ENCODE data around the gene EEPD1.
A peak's percentile ranks its signal among the peaks of the same experiment; 100 is the strongest.

Gene EEPD1

DNA sequence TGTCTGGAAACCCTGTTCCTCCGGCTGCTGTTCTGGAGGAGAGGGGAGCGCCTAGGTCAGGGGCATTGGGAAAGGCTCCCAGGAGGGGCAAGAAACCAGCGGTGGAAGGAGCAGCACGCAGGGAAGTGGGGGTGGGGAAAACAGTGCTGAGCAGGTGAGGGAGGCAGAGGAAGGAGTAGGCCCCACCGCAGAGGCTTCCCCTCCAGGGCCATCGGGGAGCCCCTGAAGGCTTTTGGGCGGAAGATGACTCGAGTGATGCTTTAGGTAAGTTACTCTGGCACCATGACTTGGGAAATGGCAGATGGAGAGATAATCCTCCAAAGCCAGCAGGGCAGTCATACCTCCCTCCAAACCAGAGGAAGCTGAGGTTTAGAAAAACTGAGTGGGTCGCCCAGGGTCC lies 130.1 kb downstream of the EEPD1 start:
- no peak for DNase-seq

DNA sequence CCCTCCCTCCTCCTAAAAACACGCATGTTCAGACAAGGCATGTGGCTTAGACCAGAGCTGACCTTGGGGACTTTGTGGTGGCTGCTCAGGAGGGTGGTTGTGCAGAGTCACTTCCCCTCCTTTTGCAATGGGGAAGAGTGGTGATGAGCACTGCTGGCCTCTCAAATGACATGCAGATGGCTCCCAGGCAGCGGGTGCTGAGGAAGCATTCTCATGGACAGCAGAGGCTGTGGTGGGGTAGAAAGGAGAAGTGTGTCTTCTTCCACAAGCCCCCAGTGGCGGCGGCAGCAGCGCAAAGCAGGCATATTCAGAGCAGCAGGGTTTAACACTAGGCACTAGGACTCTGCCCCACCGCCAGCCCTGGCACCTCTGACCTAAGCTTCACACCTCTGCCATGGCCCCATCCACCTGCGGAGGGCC lies 130.7 kb downstream of the EEPD1 start:
- DNase-seq, result no peak

DNA sequence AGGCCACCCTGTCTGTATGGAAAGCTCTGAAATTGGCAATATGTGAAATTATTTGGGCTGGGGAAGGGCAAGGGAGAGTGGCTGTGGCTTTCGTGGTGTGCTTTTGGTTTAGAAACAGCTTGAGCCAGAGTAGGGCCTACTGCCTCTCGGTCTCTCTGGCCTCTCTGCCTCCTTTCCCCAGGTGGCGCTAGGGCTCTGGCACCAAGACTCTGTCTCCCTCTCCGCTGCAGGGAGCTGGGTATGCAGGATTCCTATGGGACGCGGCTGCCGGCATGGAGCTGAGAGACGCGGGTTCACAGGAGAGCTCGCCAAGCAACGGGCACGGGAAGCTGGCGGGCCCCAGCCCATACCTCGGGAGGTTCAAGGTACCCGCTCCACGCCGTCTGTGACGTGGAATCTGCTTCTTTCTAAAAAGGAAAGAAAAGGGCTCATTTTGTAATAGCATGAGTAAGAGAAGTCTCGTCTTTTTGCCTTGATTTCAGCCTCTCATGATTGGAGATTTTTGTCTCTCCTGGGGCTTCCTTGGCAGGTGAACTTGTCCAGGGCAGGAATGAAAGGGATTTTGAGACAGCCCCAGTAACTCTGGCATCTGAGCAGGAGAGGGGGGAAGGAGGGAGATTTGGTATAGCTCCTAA lies 131.5 kb downstream of the EEPD1 start:
- DNase-seq, result no peak

DNA sequence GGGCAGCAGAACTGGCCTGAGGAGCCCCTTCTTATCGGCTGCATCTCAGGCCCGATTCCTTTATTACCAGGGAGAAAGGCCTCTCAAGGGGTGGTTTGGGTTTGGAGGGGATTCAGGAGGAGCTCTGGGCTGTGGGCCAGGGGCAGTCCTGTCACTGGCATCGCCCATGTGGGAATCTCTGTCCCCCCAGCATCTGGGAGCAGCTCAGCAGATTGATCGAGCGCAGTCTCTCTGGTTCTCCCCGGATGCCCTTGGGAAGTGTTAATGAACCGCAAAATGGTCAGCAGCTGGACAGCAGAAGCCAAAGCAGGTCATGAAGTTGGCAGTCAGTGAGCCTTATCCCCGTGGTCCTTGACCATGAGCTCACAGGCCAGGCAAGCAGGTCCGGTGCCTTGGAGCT lies 132.2 kb downstream of the EEPD1 start:
- DNase-seq, result no peak

DNA sequence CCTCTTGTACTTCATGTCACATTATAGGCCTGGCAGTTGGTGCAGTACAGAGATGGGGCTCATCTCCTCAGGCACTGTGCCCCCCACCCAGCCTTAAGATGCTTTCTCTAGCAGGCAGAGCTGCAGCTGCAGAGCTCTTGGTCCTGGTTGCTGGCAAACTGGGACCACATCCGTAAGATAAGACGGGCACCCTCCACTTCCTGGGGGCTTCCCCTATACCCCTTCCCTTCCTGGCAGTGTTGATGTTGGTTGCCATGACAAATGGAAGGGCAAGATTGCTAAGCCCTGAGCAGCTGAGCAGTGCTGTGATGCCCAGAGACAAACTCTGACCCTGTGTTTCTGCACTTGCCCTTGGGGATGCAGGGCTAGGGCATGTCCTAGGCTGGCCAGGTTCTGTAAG lies 133.2 kb downstream of the EEPD1 start:
- DNase-seq, result no peak

DNA sequence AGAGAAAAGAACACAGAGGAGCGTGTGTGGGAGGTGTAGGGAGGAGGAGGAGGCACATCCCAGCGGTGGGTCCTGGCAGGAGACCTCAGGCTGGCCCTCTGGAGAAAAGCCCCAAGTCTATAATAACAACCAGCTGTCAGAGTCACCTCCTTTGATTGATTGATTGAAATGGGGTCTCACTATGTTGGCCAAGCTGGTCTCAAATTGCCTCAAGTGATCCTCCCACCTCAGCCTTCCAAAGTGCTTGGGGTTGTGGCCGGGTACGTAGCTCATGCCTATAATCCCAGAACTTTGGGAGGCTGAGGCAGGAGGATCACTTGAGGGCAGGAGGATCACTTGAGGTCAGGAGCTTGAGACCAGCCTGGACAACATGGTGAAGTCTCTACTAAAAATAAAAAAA lies 133.6 kb downstream of the EEPD1 start:
- DNase-seq, result no peak

DNA sequence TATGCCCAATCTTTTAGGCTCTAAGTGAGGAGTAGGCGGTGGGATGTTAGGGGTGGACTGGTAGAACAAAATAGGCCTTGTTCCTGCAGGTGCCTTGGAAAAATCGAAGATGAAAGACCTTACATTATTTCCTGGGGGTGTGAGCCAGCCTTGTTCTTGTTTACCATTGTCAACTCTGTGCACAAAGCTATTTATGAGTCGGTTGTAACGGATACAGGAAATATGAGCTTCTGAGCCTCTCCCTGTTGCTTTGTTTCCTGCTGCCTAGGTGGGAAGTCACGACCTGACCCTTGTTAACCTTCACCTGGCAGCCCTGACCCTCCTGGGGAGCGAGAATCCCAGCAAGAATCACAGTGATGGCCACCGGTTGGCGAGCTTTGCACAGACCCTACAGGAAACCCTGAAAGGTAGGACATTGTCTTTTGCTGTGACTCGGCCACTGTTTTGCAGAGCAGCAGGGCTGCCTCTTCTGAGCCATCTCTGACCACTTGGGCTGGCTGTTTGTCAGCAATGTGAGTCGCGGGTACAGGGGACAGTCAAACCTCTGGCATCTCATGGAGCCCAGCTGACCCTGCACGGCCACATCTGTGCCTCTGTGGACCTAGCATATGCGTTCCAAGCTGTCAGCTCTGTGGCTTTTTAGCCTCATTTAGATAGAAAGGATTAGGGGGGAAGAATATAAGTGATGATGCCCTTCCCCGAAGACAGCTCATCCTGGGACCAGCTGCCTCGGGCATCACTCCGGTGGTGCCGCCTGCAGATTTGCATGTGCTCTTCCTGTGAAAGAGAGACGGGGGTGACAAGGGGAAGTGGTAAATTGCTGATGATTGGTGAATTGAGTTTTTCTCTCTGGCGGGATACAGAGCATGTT lies 134.6 kb downstream of the EEPD1 start:
- DNase-seq, result peak; percentile 37

DNA sequence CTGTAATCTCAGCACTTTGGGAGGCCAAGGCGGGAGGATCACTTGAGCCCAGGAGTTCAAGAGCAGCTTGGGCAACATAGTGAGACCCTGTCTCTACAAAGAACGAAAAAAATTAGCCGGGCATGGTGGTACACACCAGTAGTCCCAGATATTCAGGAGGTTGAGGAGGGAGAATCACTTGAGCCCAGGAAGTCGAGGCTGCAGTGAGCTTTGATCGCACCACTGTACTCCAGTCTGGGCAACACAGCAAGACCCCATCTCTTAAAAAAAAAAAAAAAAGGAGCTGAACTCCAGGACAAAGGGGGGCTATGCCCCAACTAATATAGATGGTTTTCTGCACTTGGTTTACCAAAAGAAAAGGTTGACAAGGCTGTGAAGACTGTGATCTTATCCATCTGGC lies 135.4 kb downstream of the EEPD1 start:
- no peak for DNase-seq

DNA sequence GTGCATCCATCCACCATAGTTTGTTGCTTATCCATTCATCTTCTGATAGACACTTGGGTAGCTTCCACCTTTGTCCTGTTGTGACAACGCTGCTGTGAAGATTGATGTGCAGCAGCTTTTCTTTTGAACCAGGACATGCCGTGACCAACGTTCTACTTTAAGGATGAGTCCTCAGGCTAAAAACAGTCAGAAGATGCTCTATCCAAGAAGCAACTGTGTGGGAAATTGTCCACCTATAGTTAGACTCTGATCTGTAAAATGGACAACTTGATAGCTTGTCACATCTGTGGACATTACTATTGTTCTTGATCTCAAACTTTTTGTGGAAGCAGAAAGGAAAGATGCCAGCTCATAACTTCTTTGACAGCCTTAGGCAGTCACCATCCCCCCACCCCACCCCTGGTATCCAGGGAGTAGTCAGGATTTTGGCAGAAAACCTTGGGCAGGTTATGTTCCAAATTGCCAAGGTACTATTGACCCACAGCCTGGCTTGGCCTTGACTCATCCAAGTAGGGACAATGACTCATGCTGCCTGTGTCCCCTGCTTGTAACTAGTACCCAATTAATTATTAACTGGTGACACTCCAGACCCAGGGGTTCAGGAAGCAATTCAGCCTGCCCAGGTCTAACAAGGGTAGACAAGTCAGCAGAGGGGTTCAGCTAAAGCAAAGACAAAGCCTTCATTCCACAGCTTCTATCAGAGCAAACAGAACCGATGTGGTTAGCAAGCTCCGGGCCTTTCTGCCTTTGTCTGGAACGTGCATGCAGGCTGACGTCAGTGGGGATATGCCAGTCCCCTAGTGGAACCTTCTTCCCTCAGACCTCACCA lies 137.0 kb downstream of the EEPD1 start:
- DNase-seq, result no peak

DNA sequence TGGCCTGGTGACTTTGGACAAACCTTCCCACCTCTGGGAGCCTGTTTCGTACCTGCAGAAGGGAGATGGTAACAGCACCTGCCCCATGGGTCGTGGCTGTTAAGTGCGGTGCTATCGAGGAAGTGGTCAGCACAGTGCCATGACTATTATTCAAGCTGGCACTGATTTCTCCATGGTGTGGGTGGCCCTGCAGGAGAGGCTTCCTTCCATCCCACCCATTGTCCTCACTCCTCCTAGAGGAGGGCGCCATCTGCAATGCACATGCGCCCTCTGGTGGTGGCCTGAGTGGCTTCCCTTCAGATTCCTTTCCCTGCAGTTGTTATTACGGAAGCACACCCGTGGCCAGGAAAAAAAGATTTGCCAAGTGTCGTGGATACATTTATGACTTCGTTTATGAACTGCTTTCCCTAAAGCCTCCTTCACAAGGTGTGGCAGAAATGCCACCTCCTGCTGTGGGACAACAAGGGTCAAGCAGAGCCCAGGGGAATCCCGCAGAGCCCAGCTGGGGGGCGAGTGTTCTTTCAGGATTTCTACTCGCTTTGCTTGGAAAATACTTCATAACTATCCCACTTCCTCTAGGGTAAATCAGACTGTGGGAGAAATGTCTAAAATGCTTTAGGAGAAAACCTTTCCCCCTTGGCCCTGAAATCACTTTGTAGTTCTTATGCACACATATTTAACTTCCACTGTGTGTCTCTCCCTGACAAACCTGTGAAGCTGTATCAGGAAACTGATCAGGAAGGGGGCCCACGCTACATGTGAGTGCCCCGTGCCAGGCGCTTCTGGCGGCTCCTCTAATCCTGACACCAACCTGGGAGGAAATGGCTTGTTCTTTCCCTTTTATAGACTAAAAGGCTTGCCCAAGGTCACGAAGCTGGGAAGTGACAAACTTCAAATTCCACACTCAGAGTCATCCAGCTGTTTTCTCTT lies 138.6 kb downstream of the EEPD1 start:
- peak; percentile 70 for DNase-seq

DNA sequence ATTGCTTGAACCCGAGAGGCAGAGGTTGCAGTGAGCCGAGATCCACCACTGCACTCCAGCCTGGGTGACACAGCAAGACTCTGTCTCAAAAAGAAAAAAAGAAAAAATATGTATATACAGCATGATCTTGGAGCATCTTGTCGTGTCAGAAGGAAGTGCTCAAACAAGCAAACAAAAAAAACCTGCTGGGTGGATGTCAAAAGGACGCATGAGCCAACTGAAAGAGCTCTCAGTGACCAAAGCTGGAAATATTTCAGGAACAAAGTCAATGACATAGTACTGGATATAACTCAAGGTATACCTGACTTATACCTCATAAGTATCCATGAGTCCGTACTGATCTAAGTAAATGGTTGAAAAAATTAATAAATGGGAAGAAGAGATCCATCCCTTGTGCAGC lies 142.0 kb downstream of the EEPD1 start:
- no peak for DNase-seq

DNA sequence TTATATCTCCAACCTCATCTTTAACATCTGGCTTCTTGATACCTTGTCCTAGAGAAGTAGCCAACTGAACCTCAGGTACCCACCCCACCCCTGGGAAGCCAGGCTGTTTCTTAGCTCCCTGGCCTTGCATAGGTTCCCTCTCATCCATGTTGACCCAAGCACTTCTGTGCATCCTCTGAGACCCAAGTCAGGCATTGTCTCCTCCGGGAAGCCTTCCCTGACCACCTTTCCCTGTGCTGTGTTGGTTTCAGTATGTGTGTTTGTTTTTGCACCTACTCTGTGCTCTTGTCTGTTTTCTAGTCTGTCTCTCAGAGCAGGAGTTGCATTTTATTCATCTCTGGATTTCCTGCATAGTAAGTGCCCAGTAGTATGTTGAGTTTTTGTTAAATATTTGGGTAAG lies 143.2 kb downstream of the EEPD1 start:
- DNase-seq, result no peak

DNA sequence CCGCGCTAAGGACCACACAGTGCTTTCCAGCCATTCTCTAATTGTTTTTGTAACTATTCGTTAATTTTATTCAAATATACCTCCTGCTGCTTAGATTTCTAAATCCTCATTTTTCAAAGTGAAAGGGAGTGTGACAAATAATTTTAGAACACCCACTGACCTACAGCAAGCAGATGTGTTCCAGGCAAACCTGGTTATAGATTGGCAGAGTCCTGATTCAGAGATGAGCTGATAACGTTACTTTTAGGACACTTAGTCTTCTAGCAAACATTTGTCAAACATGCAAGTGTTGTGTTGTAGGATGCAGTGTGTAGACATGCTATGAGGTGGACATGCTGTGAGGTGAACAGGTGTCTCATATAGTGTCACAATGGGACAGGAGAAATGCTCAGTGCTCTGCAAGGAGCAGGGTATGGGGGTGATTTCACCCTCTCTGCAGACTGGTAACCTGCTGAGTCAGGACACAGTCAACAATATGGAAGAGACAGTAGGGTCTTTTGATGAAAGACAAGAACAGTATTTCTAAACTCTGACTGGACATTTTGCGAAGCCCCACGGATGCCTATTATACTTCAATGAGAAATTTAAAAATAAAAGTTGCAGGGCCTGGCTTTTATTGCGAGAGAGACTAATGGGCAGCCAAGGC lies 144.4 kb downstream of the EEPD1 start:
- no peak for DNase-seq

DNA sequence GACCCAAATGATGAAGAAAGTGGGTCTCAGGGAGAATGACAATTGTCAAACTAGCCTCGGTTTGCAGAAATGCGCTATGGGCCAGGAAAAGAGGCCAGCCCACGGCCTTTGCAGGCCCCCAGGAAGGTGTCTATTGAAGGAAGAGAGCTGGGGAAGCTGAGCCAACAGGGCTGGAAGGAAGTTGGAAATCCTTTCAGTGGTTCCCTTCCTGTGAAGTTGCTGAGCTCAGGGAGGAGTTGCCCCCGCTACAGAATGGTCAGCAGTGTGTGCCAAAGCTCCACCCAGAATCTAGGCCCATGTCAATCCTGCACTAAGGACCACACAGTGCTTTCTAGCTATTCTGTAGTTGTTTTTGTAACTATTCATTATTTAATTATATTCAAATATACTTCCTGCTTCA lies 145.1 kb downstream of the EEPD1 start:
- DNase-seq, result no peak

DNA sequence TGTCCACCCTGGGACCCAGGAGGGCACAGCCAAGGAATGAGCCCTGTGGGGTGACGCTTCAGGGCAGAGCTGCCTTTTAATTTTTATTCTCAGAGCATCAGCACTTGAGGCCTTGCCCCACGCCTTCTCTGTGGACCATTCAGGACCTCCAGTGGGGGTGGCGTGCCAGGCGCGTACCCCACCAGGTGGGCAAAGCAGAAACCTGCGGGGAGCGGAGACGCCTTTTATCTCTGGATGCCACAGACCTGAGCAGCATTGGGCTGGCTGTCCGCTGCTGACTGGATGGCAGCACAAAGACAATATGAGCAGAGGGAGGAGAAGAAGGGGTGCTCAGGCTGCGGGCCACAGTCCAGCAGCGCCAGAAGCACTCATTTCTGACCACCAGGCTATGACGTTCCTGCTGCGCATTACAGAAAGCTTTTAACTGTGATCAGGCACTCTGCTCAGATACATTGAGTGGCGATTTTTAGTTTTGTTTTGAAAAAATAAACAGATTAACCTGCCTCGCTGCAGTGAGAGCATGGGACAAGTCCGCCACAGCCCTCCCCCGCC lies 146.2 kb downstream of the EEPD1 start:
- no peak for DNase-seq

DNA sequence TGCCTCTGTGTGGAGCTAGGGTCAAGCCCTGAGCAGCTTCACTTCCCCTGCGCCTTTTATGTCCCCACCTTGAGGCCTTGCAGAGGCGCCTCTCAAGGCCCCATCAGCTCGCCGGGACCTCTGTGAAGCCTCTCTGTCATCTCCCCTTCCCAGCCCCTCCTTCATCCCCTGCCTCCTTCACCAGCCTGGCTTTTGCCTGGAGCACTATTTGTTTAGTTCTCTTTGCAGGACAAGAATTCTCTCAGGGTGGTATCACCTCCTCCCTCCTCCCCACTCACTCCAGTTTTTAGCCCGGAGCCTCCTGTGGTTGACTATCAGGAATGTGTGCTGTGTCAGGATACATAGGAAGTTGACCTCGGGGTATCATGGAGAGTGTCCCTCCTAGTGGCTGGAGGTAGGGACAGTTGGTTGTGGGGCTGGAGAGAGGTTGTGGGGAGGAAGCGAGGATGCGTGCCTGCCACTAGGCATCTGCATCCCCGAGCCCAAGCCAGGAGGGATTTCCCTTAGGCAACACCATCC lies 146.8 kb downstream of the EEPD1 start:
- DNase-seq, result no peak

DNA sequence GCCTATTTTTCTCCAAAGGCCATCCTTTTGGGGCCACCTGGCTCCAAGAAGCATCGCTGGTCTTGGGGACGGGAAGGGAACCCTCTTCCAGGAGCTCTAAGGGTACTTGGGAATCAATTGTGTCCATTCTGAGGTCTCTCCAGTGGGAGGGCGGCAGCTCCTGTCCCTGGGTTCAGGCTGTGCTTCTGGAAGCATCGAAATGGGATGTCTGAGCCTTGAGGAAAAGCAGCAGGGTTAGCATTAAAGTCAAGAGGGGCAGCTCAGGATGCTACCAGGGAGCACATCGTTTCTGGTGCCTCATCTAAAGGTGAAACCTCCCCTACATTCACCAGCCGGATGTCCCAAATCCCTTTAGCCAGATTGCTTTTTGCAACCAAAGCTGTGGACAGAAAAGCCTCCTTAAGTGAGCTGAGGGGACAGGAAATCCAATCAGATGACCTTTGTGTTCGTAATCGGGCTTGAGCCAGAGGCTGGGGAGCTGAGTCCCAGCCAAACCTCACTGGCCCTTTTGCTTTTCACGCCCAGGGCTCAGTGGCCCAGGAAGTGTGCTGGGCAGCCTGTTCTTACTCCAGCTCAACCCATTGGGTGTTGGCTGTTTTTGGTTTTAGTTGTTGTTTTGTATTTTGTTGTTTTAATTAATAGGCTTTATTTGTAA lies 147.8 kb downstream of the EEPD1 start:
- no peak for DNase-seq

DNA sequence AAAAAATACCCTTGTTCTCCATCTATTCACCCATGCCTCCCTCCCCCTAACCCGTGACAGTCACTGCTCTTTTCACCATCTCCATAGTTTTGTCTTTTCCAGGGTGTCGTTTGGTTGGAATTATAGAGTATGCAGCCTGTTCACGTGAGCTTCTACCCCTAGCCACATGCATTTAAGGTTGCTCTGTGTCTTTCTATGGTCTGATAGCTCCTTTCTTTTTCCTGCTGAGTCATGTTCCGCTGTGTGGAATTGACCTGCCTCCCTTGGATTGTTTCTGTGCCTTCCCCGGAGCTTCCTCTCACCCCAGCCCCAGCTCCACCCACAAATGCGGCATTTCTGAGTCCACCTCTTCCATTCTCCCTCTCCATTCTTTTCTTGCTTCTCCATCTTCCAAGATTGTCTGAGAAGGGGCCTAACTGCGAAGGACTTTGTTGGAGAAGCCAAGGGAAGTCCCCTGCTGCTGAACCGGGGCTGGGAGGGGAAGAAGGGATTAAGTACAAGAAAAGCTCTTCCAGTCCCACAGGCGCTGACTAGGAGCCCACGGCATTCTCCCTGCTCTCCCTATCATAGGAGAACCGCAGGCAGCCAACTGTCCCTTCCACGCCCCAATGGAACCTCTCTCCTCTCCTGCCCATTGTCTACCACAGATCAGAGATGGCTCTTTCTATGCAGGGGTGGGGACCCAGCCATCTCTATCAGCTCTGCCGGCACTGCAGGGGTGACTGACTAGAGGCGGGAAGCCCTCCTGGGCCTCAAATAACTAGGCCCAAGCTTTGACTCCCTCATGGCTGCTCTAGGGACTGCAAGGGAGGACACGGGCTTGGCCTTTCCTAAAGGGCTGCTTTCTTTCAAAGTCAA lies 149.1 kb downstream of the EEPD1 start:
- no peak for DNase-seq

DNA sequence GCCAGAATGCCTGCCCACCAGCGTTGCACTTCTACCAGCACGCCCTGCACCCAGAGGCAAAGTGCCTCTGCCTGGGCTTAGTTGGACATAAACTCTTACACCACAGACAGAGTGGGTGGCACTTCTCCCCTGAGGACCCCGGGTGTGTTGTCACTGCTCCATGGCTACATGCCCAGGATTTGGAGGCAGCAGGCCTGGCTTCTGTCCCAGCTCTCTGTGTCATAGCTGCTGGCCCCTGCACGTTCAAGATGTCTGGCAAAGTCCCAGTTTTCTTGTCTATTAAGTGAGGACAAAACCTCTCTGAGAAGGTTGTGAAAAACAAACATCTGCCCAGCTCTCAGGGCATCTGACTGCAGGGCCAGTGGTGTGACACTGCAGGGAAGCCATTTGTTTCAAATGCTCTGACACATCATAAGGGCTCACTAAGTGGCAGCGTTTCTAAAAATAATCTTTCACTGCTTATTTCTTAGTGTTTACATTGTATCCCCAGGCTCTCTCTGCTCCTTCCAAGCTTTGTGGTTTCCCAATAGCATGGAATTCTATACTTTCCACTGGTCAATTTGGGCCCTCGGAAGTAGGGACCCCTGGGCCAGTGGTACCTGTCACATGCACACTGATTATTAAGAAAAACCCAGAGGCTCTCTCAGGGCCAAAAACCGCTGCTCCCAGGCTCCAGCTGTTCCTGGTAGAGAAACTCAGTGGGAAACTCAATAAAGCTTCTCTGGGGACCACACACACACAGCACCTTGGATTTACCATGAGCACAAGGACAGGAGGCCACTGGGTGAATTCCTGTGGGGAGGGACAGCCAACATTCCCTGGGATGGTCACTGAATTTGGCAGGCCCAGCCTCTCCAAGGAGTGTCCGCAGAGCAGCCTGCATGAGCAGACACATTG lies 150.4 kb downstream of the EEPD1 start:
- no peak for DNase-seq

All from NCI-H748 treated with DMSO at 0.1 percent for 48 hours (cell line).